Neural cell (in vitro differentiated cells): ENCODE measurements around the gene ANKRD33. TPM values are rescaled to one million over a fixed set of nuclear protein-coding genes. Genes with fewer than 3 reads are reported as not detected.

Experiments
- H2AFZ ChIP-seq: fragments of 200-600, 300-800 bp; sonication (generic), shearing (Covaris generic); 2 replicates; pipeline ENCODE4 v1.6.0; 2014; ENCODE audit warnings: low read depth, mild to moderate bottlenecking, antibody characterized with exemption, low read length, moderate library complexity
- H3F3A ChIP-seq: fragments of 200-600 bp; shearing (Covaris generic); 2 replicates; pipeline ENCODE4 v1.6.1; 2016; ENCODE audit warnings: mild to moderate bottlenecking, moderate library complexity, mixed read lengths, antibody characterized with exemption, low read length; ENCODE audit not compliant: insufficient read depth, poor library complexity, severe bottlenecking
- H3K27ac ChIP-seq: fragments of 200-600, 300-800 bp; sonication (generic), shearing (Covaris generic); 2 replicates; pipeline ENCODE4 v1.5.1; 2014; ENCODE audit warnings: mild to moderate bottlenecking, low read length, moderate library complexity
- H3K27me3 ChIP-seq: fragments of 300-800, 200-600 bp; sonication (generic), shearing (Covaris generic); 2 replicates; pipeline ENCODE4 v1.6.0; 2014; ENCODE audit warnings: mild to moderate bottlenecking, low read depth, low read length, moderate library complexity; ENCODE audit not compliant: insufficient read depth
- H3K36me3 ChIP-seq: fragments of 300-800, 200-600 bp; sonication (generic), shearing (Covaris generic); 2 replicates; pipeline ENCODE4 v1.5.1; 2014; ENCODE audit warnings: mild to moderate bottlenecking, antibody characterized with exemption, low read length, moderate library complexity; ENCODE audit not compliant: insufficient read depth
- H3K4me2 ChIP-seq: fragments of 300-800, 200-600 bp; sonication (generic), shearing (Covaris generic); 2 replicates; pipeline ENCODE4 v1.6.0; 2014; ENCODE audit warnings: mild to moderate bottlenecking, low read length
- H3K4me3 ChIP-seq: fragments of 300-800, 200-600 bp; sonication (generic), shearing (Covaris generic); 2 replicates; pipeline ENCODE4 v1.5.1; 2014; ENCODE audit warnings: mild to moderate bottlenecking, low read length, moderate library complexity
- H3K79me2 ChIP-seq: fragments of 200-600 bp; shearing (Covaris generic); replicated peaks from 2 replicates; pipeline ENCODE4 v1.6.0; 2014; ENCODE audit warnings: mild to moderate bottlenecking, low read length, moderate library complexity; ENCODE audit not compliant: insufficient read depth
- H3K9ac ChIP-seq: fragments of 300-800, 200-600 bp; sonication (generic), shearing (Covaris generic); 2 replicates; pipeline ENCODE4 v1.6.1; 2016; ENCODE audit warnings: mild to moderate bottlenecking, low read length, mixed read lengths
- H3K9me2 ChIP-seq: fragments of 200-600 bp; shearing (Covaris generic); 2 replicates; pipeline ENCODE4 v1.6.1; 2016; ENCODE audit warnings: mild to moderate bottlenecking, low read length, mixed read lengths; ENCODE audit not compliant: insufficient read depth
- H3K9me3 ChIP-seq: fragments of 200-600, 300-800 bp; sonication (generic), shearing (Covaris generic); 2 replicates; pipeline ENCODE4 v1.6.1; 2016; ENCODE audit warnings: mild to moderate bottlenecking, mixed run types, low read length, moderate library complexity, mixed read lengths
- H4K20me1 ChIP-seq: fragments of 200-600 bp; shearing (Covaris generic); 2 replicates; pipeline ENCODE4 v1.6.1; 2016; ENCODE audit warnings: mild to moderate bottlenecking, mixed run types; ENCODE audit not compliant: insufficient read depth
- EP300 ChIP-seq: fragments of 450-650 bp; conservative IDR thresholded peaks from 2 replicates; pipeline ENCODE4 v1.6.1; 2014; ENCODE audit warnings: antibody characterized with exemption, mild to moderate bottlenecking, moderate library complexity; ENCODE audit not compliant: poor library complexity, severe bottlenecking
- EZH2 ChIP-seq: fragments of 200-600, 300-800 bp; shearing (Covaris generic), sonication (generic); IDR thresholded peaks from 2 replicates; pipeline ENCODE4 v1.6.1; 2014; ENCODE audit warnings: antibody characterized with exemption, low read length, borderline replicate concordance, mild to moderate bottlenecking; ENCODE audit not compliant: insufficient read depth, poor library complexity, severe bottlenecking
- MXI1 ChIP-seq: fragments of 450-650 bp; conservative IDR thresholded peaks from 2 replicates; pipeline ENCODE4 v1.6.1; 2014; ENCODE audit warnings: antibody characterized with exemption, mild to moderate bottlenecking; ENCODE audit not compliant: poor library complexity, severe bottlenecking
- POLR2AphosphoS5 ChIP-seq: IDR thresholded peaks from 2 replicates; pipeline ENCODE4 v1.6.1; 2012
- RAD21 ChIP-seq: fragments of 450-650 bp; conservative IDR thresholded peaks from 2 replicates; pipeline ENCODE4 v1.6.1; 2014; ENCODE audit warnings: antibody characterized with exemption, mild to moderate bottlenecking, moderate library complexity
- SMC3 ChIP-seq: fragments of 450-650 bp; conservative IDR thresholded peaks from 2 replicates; pipeline ENCODE4 v1.6.1; 2014; ENCODE audit warnings: antibody characterized with exemption, mild to moderate bottlenecking, moderate library complexity; ENCODE audit not compliant: poor library complexity
- TAF1 ChIP-seq: IDR thresholded peaks from 2 replicates; pipeline ENCODE4 v1.6.1; 2012; ENCODE audit warnings: low read depth
- polyA plus RNA-seq: library from polyadenylated mRNA; depleted of rRNA; stranded (reverse); fragments of >200 nt; gene quantifications from 2 replicates; pipeline ENCODE4 v1.2.3, GENCODE V29; 2014
- TF ChIP-seq, protein P1 (sequence below): fragments of 450-650 bp; IDR thresholded peaks from 2 replicates; pipeline ENCODE4 v1.5.1; 2014; ENCODE audit warnings: antibody characterized with exemption, mild to moderate bottlenecking, moderate library complexity; ENCODE audit not compliant: poor library complexity, severe bottlenecking
- TF ChIP-seq, protein P2 (sequence below): IDR thresholded peaks from 2 replicates; pipeline ENCODE4 v1.6.1; 2012; ENCODE audit warnings: borderline replicate concordance

ANKRD33 gene
- polyA plus RNA-seq, 1 donor from 2014 or later, result not detected

DNA sequence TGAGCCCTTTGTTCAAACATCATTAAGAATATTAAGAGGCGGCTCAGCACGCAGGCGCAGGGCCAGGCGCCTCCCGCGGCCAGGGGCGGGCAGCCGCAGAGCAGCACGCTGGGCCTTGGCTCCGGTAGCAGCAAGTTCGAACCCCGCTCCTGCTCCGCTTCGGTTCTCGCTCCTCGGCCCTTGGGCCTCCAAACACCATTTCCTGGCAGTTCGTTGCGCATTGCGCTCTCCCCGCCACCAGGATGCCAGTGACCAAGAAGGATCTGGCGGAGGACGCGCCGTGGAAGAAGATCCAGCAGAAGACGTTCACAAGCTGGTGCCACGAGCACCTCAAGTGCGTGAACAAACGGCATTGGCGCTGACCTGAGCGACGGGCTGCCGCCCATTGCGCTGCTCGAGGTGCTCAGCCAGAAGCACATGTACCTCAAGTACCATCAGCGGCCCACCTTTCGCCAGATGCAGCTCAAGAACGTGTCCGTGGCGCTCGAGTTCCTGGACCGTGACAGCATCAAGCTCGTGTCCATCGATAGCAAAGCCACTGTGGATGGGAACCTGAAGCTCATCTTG, 12.5 kb downstream of the ANKRD33 start:
- H3K9me2 ChIP-seq, result no peaks in the 10 kb centered on the region
- no peaks in the 10 kb centered on the region for H3K9me3 ChIP-seq
- no peak overlapping the region for H3K4me3 ChIP-seq
- H3K36me3 ChIP-seq, result no peaks in the 10 kb centered on the region
- H3F3A ChIP-seq, result no peaks in the 10 kb centered on the region
- H3K27me3 ChIP-seq, result no peaks in the 10 kb centered on the region
- H3K27ac ChIP-seq, result no peak overlapping the region
- H4K20me1 ChIP-seq, result no peaks in the 10 kb centered on the region
- H2AFZ ChIP-seq, result no peak overlapping the region
- no peak overlapping the region for H3K4me2 ChIP-seq
- H3K79me2 ChIP-seq, result no peaks in the 10 kb centered on the region
- H3K9ac ChIP-seq, result no peak overlapping the region
- TF ChIP-seq EP300 (no peak), POLR2AphosphoS5 (no peak), TAF1 (no peak), RAD21 (no peak), SMC3 (no peak), MXI1 (no peak), EZH2 (no peak)
- TF ChIP-seq, protein P1, sequence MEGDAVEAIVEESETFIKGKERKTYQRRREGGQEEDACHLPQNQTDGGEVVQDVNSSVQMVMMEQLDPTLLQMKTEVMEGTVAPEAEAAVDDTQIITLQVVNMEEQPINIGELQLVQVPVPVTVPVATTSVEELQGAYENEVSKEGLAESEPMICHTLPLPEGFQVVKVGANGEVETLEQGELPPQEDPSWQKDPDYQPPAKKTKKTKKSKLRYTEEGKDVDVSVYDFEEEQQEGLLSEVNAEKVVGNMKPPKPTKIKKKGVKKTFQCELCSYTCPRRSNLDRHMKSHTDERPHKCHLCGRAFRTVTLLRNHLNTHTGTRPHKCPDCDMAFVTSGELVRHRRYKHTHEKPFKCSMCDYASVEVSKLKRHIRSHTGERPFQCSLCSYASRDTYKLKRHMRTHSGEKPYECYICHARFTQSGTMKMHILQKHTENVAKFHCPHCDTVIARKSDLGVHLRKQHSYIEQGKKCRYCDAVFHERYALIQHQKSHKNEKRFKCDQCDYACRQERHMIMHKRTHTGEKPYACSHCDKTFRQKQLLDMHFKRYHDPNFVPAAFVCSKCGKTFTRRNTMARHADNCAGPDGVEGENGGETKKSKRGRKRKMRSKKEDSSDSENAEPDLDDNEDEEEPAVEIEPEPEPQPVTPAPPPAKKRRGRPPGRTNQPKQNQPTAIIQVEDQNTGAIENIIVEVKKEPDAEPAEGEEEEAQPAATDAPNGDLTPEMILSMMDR, result no peak
- TF ChIP-seq, protein P2, sequence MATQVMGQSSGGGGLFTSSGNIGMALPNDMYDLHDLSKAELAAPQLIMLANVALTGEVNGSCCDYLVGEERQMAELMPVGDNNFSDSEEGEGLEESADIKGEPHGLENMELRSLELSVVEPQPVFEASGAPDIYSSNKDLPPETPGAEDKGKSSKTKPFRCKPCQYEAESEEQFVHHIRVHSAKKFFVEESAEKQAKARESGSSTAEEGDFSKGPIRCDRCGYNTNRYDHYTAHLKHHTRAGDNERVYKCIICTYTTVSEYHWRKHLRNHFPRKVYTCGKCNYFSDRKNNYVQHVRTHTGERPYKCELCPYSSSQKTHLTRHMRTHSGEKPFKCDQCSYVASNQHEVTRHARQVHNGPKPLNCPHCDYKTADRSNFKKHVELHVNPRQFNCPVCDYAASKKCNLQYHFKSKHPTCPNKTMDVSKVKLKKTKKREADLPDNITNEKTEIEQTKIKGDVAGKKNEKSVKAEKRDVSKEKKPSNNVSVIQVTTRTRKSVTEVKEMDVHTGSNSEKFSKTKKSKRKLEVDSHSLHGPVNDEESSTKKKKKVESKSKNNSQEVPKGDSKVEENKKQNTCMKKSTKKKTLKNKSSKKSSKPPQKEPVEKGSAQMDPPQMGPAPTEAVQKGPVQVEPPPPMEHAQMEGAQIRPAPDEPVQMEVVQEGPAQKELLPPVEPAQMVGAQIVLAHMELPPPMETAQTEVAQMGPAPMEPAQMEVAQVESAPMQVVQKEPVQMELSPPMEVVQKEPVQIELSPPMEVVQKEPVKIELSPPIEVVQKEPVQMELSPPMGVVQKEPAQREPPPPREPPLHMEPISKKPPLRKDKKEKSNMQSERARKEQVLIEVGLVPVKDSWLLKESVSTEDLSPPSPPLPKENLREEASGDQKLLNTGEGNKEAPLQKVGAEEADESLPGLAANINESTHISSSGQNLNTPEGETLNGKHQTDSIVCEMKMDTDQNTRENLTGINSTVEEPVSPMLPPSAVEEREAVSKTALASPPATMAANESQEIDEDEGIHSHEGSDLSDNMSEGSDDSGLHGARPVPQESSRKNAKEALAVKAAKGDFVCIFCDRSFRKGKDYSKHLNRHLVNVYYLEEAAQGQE, result no peak

DNA sequence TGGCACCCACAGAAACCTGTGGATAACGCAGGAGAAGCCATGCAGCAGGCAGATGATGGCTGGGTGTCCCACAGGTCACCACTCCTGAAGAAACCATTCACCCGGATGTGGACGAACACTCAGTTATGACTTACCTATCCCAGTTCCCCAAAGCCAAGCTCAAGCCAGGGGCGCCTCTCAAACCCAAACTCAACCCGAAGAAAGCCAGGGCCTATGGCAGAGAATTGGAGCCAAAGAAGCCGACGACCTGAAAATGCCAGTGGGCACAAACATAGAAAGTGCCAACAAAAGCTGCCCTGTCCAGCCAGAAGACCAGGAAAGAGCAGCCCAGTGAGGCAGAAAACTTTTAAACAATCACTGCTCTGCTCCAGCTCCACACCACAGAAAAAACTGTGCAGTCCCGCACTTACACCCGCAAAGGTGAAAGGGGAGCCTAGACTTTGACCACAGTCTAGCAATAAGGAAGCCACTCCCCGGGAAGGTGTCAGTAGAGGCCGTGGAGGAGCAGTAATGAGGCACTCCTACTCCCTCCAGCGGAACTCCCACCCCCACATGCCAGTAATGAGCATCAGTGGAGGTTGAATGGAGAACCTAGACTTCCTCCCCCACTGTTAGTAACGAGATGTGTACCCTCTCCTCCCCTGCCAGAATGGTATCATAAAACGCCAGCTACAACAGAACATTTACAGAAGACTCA, 13.4 kb downstream of the ANKRD33 start:
- H2AFZ ChIP-seq, result no peak overlapping the region
- H3K9me3 ChIP-seq, result no peaks in the 10 kb centered on the region
- no peak overlapping the region for H3K4me2 ChIP-seq
- no peaks in the 10 kb centered on the region for H3K36me3 ChIP-seq
- no peaks in the 10 kb centered on the region for H3K27me3 ChIP-seq
- no peak for TF ChIP-seq MXI1
- TF ChIP-seq TAF1, result no peak
- no peaks in the 10 kb centered on the region for H3K9me2 ChIP-seq
- H3F3A ChIP-seq, result no peaks in the 10 kb centered on the region
- H3K9ac ChIP-seq, result no peak overlapping the region
- H4K20me1 ChIP-seq, result no peaks in the 10 kb centered on the region
- H3K79me2 ChIP-seq, result no peaks in the 10 kb centered on the region
- no peak overlapping the region for H3K4me3 ChIP-seq
- no peak overlapping the region for H3K27ac ChIP-seq
